Measurements from ENCODE around the gene PRPS1L1.
A peak's percentile ranks its signal among the peaks of the same experiment; 100 is the strongest.

The PRPS1L1 gene

GRCh38 chr7:17996040-17996439 lies 31.6 kb downstream of the PRPS1L1 start:
- Histone ChIP-seq H3K4me1 (ENCODE audit: insufficient read depth, insufficient read length) (no peaks in the 10 kb centered on the region), H3K36me3 (ENCODE audit: insufficient read depth, insufficient read length, low read length) (no peaks in the 10 kb centered on the region), H3K27me3 (ENCODE audit: insufficient read depth, insufficient read length) (no peaks in the 10 kb centered on the region), H3K9me3 (ENCODE audit: insufficient read depth, low read length) (peaks cover 9% of the 10 kb centered on the region; the same call in 1 of the 2 replicates), H3K4me3 (ENCODE audit: insufficient read length, low read depth) (no peak overlapping the region), H3K9ac (ENCODE audit: insufficient read length, low read depth) (no peak overlapping the region)
- TF ChIP-seq YY1 (IDR thresholded peaks at IDR 0.05; ENCODE audit: insufficient read depth, insufficient read length), result no peak
- no peak for TF ChIP-seq SUZ12 (IDR thresholded peaks at IDR 0.05; ENCODE audit: extremely low read depth, insufficient read depth, insufficient read length)
- TF ChIP-seq ZNF274 (IDR thresholded peaks at IDR 0.05; ENCODE audit: low read depth, low read length), result no peak
- no peak for DNase-seq (ENCODE audit: low read depth, low spot score)

- Histone ChIP-seq H3K4me1 (ENCODE audit: insufficient read depth, insufficient read length) (no peaks in the 10 kb centered on the region), H3K36me3 (ENCODE audit: insufficient read depth, insufficient read length, low read length) (no peaks in the 10 kb centered on the region), H3K4me3 (ENCODE audit: insufficient read length, low read depth) (no peak overlapping the region), H3K9me3 (ENCODE audit: insufficient read depth, low read length) (peaks cover 9% of the 10 kb centered on the region; the same call in 1 of the 2 replicates), H3K27me3 (ENCODE audit: insufficient read depth, insufficient read length) (no peaks in the 10 kb centered on the region), H3K9ac (ENCODE audit: insufficient read length, low read depth) (no peak overlapping the region)
- DNase-seq (ENCODE audit: low read depth, low spot score), result no peak
- no peak for TF ChIP-seq ZNF274 (IDR thresholded peaks at IDR 0.05; ENCODE audit: low read depth, low read length)
- no peak for TF ChIP-seq SUZ12 (IDR thresholded peaks at IDR 0.05; ENCODE audit: extremely low read depth, insufficient read depth, insufficient read length)
- TF ChIP-seq YY1 (IDR thresholded peaks at IDR 0.05; ENCODE audit: insufficient read depth, insufficient read length), result no peak
Measured at GRCh38 chr7:17994079-17994850, 33.4 kb downstream of the PRPS1L1 start.

GRCh38 chr7:17991866-17992648 lies 35.6 kb downstream of the PRPS1L1 start:
- Histone ChIP-seq H3K27me3 (ENCODE audit: insufficient read depth, insufficient read length) (no peaks in the 10 kb centered on the region), H3K4me3 (ENCODE audit: insufficient read length, low read depth) (no peak overlapping the region), H3K9me3 (ENCODE audit: insufficient read depth, low read length) (no peaks in the 10 kb centered on the region), H3K9ac (ENCODE audit: insufficient read length, low read depth) (no peak overlapping the region), H3K36me3 (ENCODE audit: insufficient read depth, insufficient read length, low read length) (no peaks in the 10 kb centered on the region), H3K4me1 (ENCODE audit: insufficient read depth, insufficient read length) (no peaks in the 10 kb centered on the region)
- DNase-seq (ENCODE audit: low read depth, low spot score), result peak; percentile 22
- TF ChIP-seq ZNF274 (IDR thresholded peaks at IDR 0.05; ENCODE audit: low read depth, low read length), result no peak
- TF ChIP-seq YY1 (IDR thresholded peaks at IDR 0.05; ENCODE audit: insufficient read depth, insufficient read length), result no peak
- no peak for TF ChIP-seq SUZ12 (IDR thresholded peaks at IDR 0.05; ENCODE audit: extremely low read depth, insufficient read depth, insufficient read length)

DNA sequence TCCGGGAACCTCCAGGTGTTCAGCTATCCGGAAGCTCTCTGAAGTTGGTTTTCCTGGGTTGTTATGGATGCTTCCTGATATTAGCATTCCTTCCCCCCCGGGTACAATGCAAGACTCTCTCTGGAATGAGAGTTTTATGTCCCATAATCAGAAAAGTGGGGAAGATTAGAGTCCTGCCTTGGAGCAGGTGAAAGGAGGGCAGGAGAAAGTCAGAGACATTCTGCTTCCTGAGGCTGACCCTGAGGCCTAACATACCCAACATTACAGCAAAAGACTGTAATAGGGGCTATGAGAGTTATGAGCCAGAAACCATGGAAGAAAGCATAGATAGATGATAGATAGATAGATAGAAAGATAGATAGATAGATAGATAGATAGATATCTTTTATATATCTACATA lies 36.9 kb downstream of the PRPS1L1 start:
- Histone ChIP-seq H3K27me3 (ENCODE audit: insufficient read depth, insufficient read length) (no peaks in the 10 kb centered on the region), H3K9ac (ENCODE audit: insufficient read length, low read depth) (no peak overlapping the region)

GRCh38 chr7:17989546-17989945 lies 38.1 kb downstream of the PRPS1L1 start:
- no peak for TF ChIP-seq YY1 (IDR thresholded peaks at IDR 0.05; ENCODE audit: insufficient read depth, insufficient read length)
- no peak for TF ChIP-seq SUZ12 (IDR thresholded peaks at IDR 0.05; ENCODE audit: extremely low read depth, insufficient read depth, insufficient read length)
- no peak for TF ChIP-seq ZNF274 (IDR thresholded peaks at IDR 0.05; ENCODE audit: low read depth, low read length)
- Histone ChIP-seq H3K4me1 (ENCODE audit: insufficient read depth, insufficient read length) (no peaks in the 10 kb centered on the region), H3K4me3 (ENCODE audit: insufficient read length, low read depth) (no peak overlapping the region), H3K36me3 (ENCODE audit: insufficient read depth, insufficient read length, low read length) (no peaks in the 10 kb centered on the region), H3K9ac (ENCODE audit: insufficient read length, low read depth) (no peak overlapping the region), H3K27me3 (ENCODE audit: insufficient read depth, insufficient read length) (no peaks in the 10 kb centered on the region), H3K9me3 (ENCODE audit: insufficient read depth, low read length) (no peaks in the 10 kb centered on the region)
- no peak for DNase-seq (ENCODE audit: low read depth, low spot score)

More for the DNA sequence above, 36.9 kb downstream of the PRPS1L1 start:
- TF ChIP-seq YY1 (IDR thresholded peaks at IDR 0.05; ENCODE audit: insufficient read depth, insufficient read length) (no peak), ZNF274 (IDR thresholded peaks at IDR 0.05; ENCODE audit: low read depth, low read length) (no peak), SUZ12 (IDR thresholded peaks at IDR 0.05; ENCODE audit: extremely low read depth, insufficient read depth, insufficient read length) (no peak)
- H3K36me3 ChIP-seq (ENCODE audit: insufficient read depth, insufficient read length, low read length), result no peaks in the 10 kb centered on the region
- no peaks in the 10 kb centered on the region for H3K9me3 ChIP-seq (ENCODE audit: insufficient read depth, low read length)
- no peak overlapping the region for H3K4me3 ChIP-seq (ENCODE audit: insufficient read length, low read depth)
- H3K4me1 ChIP-seq (ENCODE audit: insufficient read depth, insufficient read length), result no peaks in the 10 kb centered on the region
- no peak for DNase-seq (ENCODE audit: low read depth, low spot score)

GRCh38 chr7:17988858-17989257 lies 38.8 kb downstream of the PRPS1L1 start:
- H3K4me3 ChIP-seq (ENCODE audit: insufficient read length, low read depth), result no peak overlapping the region
- no peak overlapping the region for H3K9ac ChIP-seq (ENCODE audit: insufficient read length, low read depth)
- no peaks in the 10 kb centered on the region for H3K27me3 ChIP-seq (ENCODE audit: insufficient read depth, insufficient read length)
- no peaks in the 10 kb centered on the region for H3K4me1 ChIP-seq (ENCODE audit: insufficient read depth, insufficient read length)
- TF ChIP-seq ZNF274 (IDR thresholded peaks at IDR 0.05; ENCODE audit: low read depth, low read length), result no peak
- no peak for TF ChIP-seq YY1 (IDR thresholded peaks at IDR 0.05; ENCODE audit: insufficient read depth, insufficient read length)
- no peak for TF ChIP-seq SUZ12 (IDR thresholded peaks at IDR 0.05; ENCODE audit: extremely low read depth, insufficient read depth, insufficient read length)
- no peaks in the 10 kb centered on the region for H3K36me3 ChIP-seq (ENCODE audit: insufficient read depth, insufficient read length, low read length)
- no peaks in the 10 kb centered on the region for H3K9me3 ChIP-seq (ENCODE audit: insufficient read depth, low read length)
- no peak for DNase-seq (ENCODE audit: low read depth, low spot score)

DNA sequence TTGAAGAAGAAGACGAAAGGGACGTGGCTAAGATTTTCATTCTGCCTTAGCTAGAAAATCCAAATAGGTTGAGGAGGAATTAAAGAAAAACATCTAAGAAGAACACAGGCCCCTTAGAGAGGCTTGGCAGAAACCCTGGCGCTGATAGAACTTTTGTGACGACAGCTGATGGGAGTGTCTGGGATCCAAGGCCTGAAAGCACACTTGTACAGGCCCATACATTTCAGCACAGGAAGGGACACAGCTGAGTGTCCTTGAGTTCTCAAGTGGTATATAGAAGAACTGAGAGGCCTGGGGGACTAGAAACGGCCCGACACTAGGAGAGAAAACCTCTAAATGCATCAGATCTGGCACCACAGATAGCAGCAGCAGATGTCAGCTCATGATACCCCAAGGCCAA lies 39.5 kb downstream of the PRPS1L1 start:
- no peaks in the 10 kb centered on the region for H3K9me3 ChIP-seq (ENCODE audit: insufficient read depth, low read length)

More for the DNA sequence above, 39.5 kb downstream of the PRPS1L1 start:
- H3K4me1 ChIP-seq (ENCODE audit: insufficient read depth, insufficient read length), result no peaks in the 10 kb centered on the region
- TF ChIP-seq ZNF274 (IDR thresholded peaks at IDR 0.05; ENCODE audit: low read depth, low read length) (no peak), YY1 (IDR thresholded peaks at IDR 0.05; ENCODE audit: insufficient read depth, insufficient read length) (no peak), SUZ12 (IDR thresholded peaks at IDR 0.05; ENCODE audit: extremely low read depth, insufficient read depth, insufficient read length) (no peak)
- no peak for DNase-seq (ENCODE audit: low read depth, low spot score)
- no peak overlapping the region for H3K4me3 ChIP-seq (ENCODE audit: insufficient read length, low read depth)
- H3K36me3 ChIP-seq (ENCODE audit: insufficient read depth, insufficient read length, low read length), result no peaks in the 10 kb centered on the region
- H3K9ac ChIP-seq (ENCODE audit: insufficient read length, low read depth), result no peak overlapping the region
- H3K27me3 ChIP-seq (ENCODE audit: insufficient read depth, insufficient read length), result no peaks in the 10 kb centered on the region
